Measurements from ENCODE around the gene PRR7.

- TF ChIP-seq EZH2phosphoT487 (IDR thresholded peaks at IDR 0.05; ENCODE audit: borderline replicate concordance, low read length): no peak
- no peak for TF ChIP-seq CTCF (IDR thresholded peaks at IDR 0.05; ENCODE audit: low read depth, low read length, poor library complexity, severe bottlenecking)
These were observed 11.5 kb upstream of the PRR7 start for GRCh38 chr5:177434942-177435738.

Measured in DOHH2 (cell line).